Measurements from ENCODE around the gene KY.

DNA sequence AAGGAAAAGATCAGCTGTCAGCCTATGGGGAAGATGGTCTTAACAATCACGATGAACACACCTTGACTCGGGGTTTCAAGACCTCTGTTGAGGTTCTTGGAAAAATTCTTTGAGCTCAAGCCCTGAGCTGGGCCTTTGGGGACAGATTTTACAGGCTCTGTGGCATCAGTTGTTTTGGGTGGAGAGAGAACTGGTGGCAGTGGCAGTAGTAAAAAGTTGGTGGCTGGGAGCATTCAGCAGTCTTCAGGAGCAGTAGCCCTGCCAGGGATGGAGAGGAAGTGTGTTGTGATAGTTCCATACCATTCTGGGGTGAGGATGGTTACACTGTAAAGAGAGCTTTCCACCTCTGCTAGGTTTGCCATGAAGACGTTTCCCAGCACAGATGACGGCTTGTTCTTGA lies 4.9 kb upstream of the KY start:
- TF ChIP-seq CTCF (IDR thresholded peaks at IDR 0.05; ENCODE audit: low read depth, low read length): no peak
- no peak for TF ChIP-seq EZH2phosphoT487 (IDR thresholded peaks at IDR 0.05; ENCODE audit: low read depth)

Measured in OCI-LY3 (cell line).